HG03460 (cell line): Measurements from ENCODE around the gene TSHZ1.
A peak's percentile ranks its signal among the peaks of the same experiment; 100 is the strongest.

Experiments used
- ATAC-seq: cut with Tn5 transposase; IDR thresholded peaks from one replicate; pipeline ENCODE4 v1.9.1; 2021; ENCODE audit not compliant: unreplicated experiment

Gene TSHZ1

GRCh38 chr18:75207310-75208154 lies 3.1 kb upstream of the TSHZ1 start:
- ATAC-seq: no peak

GRCh38 chr18:75208155-75208835 lies 2.3 kb upstream of the TSHZ1 start:
- ATAC-seq: peak; percentile 10

- peak; percentile 18 for ATAC-seq
Measured at GRCh38 chr18:75208836-75209128, 1.8 kb upstream of the TSHZ1 start.

DNA sequence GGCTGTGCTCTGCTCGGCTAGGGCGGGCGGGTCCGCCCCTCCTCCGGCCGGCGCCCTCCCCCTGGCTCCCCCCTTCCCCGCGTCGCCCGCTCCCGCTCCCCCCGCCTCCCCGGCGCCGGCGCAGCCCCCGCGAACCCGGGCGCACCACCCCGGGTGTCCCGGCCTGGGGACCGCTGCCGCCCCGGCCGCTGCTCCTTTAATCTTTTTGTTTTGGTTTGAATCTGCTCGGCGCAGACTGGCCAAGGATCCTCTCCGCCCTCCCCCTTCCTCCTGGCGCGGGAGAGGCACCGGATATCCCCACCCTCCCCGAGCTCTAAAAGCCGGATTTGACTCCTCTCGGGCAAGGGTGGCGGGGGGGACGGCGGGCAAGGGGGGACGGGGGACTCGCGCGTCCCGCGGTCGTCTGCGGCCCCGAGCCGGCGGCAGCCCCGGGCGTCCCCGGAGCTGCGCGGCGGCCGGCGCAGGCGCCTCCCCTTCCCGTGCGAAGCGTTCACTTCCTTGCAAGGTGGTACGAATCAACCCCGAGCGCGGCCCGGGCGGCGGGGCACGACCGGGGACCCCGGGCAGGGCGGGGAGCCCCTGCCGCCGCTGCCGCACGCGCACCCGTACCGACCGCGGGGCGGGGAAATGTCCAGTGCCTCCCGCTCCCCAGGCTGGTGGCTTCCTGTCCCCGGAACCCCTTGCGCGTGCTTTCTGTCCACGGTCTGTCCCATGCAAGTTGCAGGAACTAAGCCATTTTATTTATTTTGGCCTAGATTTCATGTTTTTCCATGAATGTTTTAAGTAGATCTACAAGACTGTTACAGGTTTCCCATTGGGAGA lies 1.3 kb upstream of the TSHZ1 start, which contains the start of gene PTGR3:
PTGR3 (minus strand) TSS at position 11 of the 822 bp plus-strand sequence. CDS start 81 bp downstream, outside the sequence.
- ATAC-seq: peak; percentile 46

- ATAC-seq: no peak
Measured at GRCh38 chr18:75209951-75210258, 692 bp upstream of the TSHZ1 start.

GRCh38 chr18:75211002-75211621 lies 515 bp downstream of the TSHZ1 start:
- no peak for ATAC-seq

GRCh38 chr18:75211626-75211952 lies 992 bp downstream of the TSHZ1 start:
- ATAC-seq: no peak

DNA sequence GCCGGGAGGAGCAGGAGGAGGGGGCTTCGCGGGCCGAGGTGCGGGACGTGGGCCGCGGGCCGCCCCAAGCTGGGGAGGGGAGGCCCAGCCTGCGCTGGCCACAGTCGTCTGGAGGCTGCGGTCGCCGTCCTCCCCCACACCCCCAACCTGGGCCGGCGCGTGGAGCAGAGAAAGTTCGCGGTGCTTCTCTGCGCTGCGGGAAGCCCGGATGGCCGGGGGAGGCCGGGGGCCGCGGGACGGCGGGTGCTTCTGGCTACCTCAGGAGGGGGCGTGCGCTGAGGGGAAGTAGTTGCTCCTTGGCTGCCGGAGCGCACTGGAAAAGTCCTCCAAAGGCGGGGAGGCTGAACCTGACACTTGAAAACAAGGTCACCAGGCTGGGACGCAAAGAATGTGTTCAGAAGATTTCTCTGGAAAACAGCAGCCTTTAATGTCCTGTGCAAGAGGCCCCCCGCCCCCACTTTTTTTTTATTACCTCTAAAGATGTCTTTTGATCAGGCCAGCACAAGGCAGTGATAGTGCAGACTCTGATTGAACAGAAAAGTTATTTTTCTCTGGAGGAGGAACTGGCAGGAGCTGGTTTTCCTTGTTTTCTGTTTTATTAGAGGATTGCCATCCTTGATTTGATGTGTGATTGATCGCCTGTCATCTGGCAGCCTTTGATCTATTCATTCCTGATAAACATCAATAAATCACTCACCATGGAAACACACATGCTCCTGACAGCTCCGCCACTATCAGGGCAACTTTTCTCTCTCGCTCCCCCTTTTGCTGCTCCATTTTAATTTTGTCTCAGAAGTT lies 1.6 kb downstream of the TSHZ1 start:
- ATAC-seq: no peak

- ATAC-seq: no peak
Measured at GRCh38 chr18:75212751-75213090, 2.1 kb downstream of the TSHZ1 start.

DNA sequence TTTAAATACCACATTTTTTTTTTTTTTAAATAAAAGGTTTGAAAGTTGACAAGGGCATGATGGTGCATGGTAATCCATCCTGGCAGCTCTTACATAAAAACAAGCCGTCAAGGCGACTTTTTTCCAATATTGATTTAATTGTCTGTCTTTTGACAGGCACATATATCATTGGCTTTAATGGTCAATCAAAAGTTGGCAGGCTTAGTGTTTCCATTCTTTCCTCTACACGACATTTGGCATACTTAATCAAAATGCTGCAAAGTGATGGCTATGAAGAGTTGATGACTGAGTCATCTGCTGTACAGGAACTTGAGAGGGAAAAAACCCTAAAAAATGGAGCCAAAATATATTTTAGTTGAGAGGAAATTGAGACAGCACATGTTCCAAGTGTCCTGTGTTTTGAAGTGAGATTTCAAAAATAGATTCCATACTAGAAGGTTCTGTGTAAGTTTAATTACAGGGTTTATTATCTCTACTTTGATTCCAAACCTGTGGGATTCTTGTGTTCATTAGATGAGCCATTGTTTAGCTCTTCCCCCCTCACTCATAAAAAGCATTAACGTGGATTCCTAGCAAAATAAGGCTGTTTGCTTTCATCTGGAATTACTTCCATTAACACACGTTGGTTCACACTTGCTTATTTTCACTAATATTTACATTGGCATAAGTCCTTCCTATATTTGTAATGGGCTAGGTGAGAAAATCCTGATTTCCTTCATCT lies 3.2 kb downstream of the TSHZ1 start:
- no peak for ATAC-seq

GRCh38 chr18:75214332-75214690 lies 3.7 kb downstream of the TSHZ1 start:
- no peak for ATAC-seq

DNA sequence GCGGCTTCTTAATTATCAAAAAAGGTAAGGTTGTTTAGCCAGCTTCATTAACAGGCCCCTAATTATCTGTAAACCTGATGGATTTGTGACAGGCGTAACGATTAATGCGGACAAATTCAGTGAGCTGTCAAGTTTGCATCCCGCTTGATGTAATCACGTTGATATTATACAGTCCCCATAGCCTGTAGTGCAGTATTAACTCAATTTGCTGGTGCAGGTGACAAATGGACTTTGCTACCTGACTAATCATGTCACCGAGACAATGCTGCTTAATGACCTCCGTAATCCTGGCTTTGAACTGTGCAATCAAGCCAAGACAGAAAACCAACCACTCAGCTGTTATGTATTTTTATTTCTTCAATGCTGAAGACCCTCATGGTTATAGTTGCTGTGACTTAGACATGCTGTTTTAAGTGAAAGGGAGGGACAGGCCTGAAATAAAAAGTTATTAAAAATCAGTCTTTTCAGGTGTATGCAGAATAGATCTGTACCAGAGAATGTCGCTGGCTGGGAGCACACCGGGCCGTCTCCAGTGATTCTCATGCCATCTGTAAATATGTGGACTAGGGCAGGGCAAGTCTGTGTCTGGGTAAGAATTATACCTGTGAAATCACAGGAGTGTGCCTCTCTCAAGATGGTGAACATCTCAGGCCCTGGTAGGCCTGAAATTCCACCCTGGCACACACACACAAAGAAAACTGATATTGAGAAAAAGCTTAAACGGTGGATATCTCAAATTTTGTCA lies 4.3 kb downstream of the TSHZ1 start:
- no peak for ATAC-seq

- no peak for ATAC-seq
Measured at GRCh38 chr18:75215663-75216062, 5.1 kb downstream of the TSHZ1 start.

GRCh38 chr18:75216212-75216910 lies 5.8 kb downstream of the TSHZ1 start:
- no peak for ATAC-seq

DNA sequence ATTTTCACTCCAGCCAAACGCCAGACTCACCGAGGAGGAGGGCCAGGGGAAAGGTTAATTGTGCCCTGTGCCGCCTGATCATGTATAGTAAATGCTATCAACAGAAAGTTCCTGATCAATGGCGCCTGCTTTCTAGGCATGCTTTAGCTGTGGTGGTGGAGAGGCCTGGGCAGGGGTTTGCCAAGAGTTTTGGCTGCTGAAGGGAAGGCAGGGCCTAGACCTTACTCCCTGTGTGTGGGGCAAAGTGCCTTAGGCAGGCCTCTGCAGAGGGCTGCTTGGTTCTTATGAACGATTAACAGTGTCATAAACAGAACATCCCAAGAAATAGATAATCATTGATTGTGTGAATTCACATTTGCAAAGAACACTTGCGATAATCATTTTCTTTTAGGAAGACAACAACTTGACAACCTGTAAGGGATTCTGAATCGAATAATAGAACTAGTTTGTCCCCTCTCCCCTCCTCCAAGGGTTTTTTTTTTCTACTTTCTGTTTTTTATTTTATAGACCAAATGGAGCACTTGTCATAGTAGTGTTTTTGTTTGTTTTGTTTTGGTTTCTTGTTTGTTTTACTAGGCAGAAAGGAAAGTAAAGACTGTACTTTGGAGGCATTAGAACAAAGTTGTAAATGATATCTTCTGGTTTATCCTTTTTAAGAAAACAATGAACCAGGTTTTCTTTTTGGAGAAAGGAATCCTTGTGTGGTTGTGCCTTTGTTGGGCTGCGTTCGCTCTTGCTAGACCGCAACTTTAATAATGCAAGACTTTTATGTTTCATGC lies 6.5 kb downstream of the TSHZ1 start:
- no peak for ATAC-seq

- ATAC-seq: no peak
Measured at GRCh38 chr18:75218065-75218923, 7.7 kb downstream of the TSHZ1 start.

- no peak for ATAC-seq
Measured at GRCh38 chr18:75219745-75220375, 9.3 kb downstream of the TSHZ1 start.
